Activated CD4-positive, alpha-beta T cell treated with anti-CD3 and anti-CD28 coated beads, Interleukin-10, Interleukin-2, amounts not matched to agents 100 ng/mL and 50 ng/mL, durations not matched to agents 16 hours and 8 hours (primary cell): ENCODE measurements around the gene KRTAP13-3.
A peak's percentile ranks its signal among the peaks of the same experiment; 100 is the strongest.

Source experiments
- DNase-seq: peaks from one replicate; pipeline ENCODE4 v3.0.0-alpha.2; 2020

The KRTAP13-3 gene

GRCh38 chr21:30425826-30426225 is at the start of gene KRTAP13-3:
Gene KRTAP13-3 (minus strand): TSS chr21:30425926. CDS start chr21:30425912, 14 bp downstream.
- no peak for DNase-seq

GRCh38 chr21:30468900-30469714 is 43.4 kb upstream of the KRTAP13-3 start:
- no peak for DNase-seq

- peak; percentile 0 for DNase-seq
Measured at GRCh38 chr21:30463713-30464112, 38.0 kb upstream of the KRTAP13-3 start.

GRCh38 chr21:30448514-30448913 is 22.8 kb upstream of the KRTAP13-3 start:
- DNase-seq = no peak

GRCh38 chr21:30447056-30447455 is 21.3 kb upstream of the KRTAP13-3 start:
- DNase-seq = no peak

GRCh38 chr21:30444204-30444603 is 18.5 kb upstream of the KRTAP13-3 start:
- no peak for DNase-seq

- DNase-seq = no peak
Measured at GRCh38 chr21:30443226-30443625, 17.5 kb upstream of the KRTAP13-3 start.

GRCh38 chr21:30439975-30440374 is 14.2 kb upstream of the KRTAP13-3 start, which contains the start of gene KRTAP15-1:
Gene KRTAP15-1 (plus strand): TSS chr21:30440275. CDS start chr21:30440328, 53 bp downstream.
- DNase-seq = no peak

- DNase-seq = no peak
Measured at GRCh38 chr21:30437010-30437565, 11.4 kb upstream of the KRTAP13-3 start.

- peak; percentile 45 for DNase-seq
Measured at GRCh38 chr21:30434033-30434631, 8.4 kb upstream of the KRTAP13-3 start.

GRCh38 chr21:30430170-30430655 is 4.5 kb upstream of the KRTAP13-3 start, which contains the start of gene KRTAP13-4:
Gene KRTAP13-4 (plus strand): TSS chr21:30430220. CDS start chr21:30430276, 56 bp downstream.
- DNase-seq = no peak

- no peak for DNase-seq
Measured at GRCh38 chr21:30426731-30427130, 1.0 kb upstream of the KRTAP13-3 start.

GRCh38 chr21:30415993-30416392 is 9.7 kb downstream of the KRTAP13-3 start:
- DNase-seq = no peak

- DNase-seq = peak; percentile 58
Measured at GRCh38 chr21:30408782-30409494, 16.8 kb downstream of the KRTAP13-3 start.

- DNase-seq = no peak
Measured at GRCh38 chr21:30395731-30396130, 30.0 kb downstream of the KRTAP13-3 start, which contains the start of gene KRTAP13-1. Gene KRTAP13-1 (plus strand): TSS chr21:30396031. CDS start chr21:30396087, 56 bp downstream.

- no peak for DNase-seq
Measured at GRCh38 chr21:30391492-30392025, 34.2 kb downstream of the KRTAP13-3 start.

GRCh38 chr21:30382201-30382600 is 43.5 kb downstream of the KRTAP13-3 start:
- no peak for DNase-seq
